ENCODE results near the gene NUDT2.
A peak's percentile ranks its signal among the peaks of the same experiment; 100 is the strongest.

DNA sequence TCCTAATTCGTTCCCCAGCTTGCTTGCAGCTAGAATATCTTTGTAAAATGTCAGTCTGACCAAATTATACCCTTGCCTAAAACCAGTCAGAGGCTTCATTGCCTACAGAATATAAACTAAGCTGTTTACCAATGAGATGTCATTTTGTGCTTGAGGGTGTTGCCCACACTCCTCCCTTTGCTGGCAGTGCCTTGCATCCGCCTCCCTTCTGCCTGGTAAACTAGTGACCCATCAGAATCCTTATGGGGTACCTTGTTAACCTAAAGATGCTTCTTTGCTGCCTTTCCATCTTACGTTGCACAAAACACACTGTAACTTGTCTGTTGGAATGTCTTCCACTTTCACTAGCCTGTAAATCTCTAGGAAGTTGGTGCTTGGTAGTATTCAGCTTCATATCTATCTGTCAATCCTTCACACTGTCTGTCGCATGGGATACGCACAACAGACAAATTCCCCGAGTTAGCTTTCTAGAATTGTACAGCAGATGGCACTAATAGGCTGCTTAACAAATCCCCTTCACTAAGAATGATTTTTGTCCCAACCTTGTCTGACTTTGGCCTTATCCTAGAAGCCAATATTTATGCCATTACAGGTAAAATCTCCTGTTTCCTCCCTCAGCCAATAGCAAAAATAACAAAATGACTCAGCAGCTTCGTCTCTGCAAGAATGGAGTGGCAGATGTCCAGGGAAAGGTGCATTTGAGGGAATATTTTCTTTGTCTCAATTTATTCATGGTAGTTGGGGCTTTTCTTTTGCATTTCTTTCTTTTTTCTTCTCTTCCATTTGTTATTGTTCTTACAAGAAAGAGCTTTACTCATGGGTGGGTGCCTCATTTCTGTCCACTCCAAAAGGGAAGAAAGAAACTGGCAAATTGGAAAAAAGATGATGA is 3.0 kb downstream of the NUDT2 start:
- TF ChIP-seq, protein P1, sequence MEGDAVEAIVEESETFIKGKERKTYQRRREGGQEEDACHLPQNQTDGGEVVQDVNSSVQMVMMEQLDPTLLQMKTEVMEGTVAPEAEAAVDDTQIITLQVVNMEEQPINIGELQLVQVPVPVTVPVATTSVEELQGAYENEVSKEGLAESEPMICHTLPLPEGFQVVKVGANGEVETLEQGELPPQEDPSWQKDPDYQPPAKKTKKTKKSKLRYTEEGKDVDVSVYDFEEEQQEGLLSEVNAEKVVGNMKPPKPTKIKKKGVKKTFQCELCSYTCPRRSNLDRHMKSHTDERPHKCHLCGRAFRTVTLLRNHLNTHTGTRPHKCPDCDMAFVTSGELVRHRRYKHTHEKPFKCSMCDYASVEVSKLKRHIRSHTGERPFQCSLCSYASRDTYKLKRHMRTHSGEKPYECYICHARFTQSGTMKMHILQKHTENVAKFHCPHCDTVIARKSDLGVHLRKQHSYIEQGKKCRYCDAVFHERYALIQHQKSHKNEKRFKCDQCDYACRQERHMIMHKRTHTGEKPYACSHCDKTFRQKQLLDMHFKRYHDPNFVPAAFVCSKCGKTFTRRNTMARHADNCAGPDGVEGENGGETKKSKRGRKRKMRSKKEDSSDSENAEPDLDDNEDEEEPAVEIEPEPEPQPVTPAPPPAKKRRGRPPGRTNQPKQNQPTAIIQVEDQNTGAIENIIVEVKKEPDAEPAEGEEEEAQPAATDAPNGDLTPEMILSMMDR (IDR thresholded peaks at IDR 0.05) = peak in 5 of 6 experiments; percentile 6 to 88 (median 75)
- TF ChIP-seq POLR2A (IDR thresholded peaks at IDR 0.05) = no peak
